Stimulated activated CD8-positive, alpha-beta memory T cell treated with anti-CD3 and anti-CD28 coated beads, Interleukin-12 subunit alpha, Interleukin-12 subunit beta, amount 100 ng/mL, for 4 hours (primary cell): ENCODE results near the gene RGP1.
A peak's percentile ranks its signal among the peaks of the same experiment; 100 is the strongest.

Source experiments
- DNase-seq: peaks from one replicate; pipeline ENCODE4 v3.0.0-alpha.2; 2020; ENCODE audit warnings: low read depth

Gene RGP1

GRCh38 chr9:35723426-35723825 is 25.7 kb upstream of the RGP1 start:
- DNase-seq = no peak

- DNase-seq = no peak
Measured at GRCh38 chr9:35723908-35724307, 25.2 kb upstream of the RGP1 start.

GRCh38 chr9:35725362-35725761 is 23.7 kb upstream of the RGP1 start:
- DNase-seq = no peak

GRCh38 chr9:35726931-35727330 is 22.2 kb upstream of the RGP1 start:
- no peak for DNase-seq

- no peak for DNase-seq
Measured at GRCh38 chr9:35727676-35728040, 21.4 kb upstream of the RGP1 start.

- DNase-seq = no peak
Measured at GRCh38 chr9:35728041-35728971, 20.8 kb upstream of the RGP1 start.

- no peak for DNase-seq
Measured at GRCh38 chr9:35729101-35729500, 20.0 kb upstream of the RGP1 start.

- DNase-seq = no peak
Measured at GRCh38 chr9:35729700-35730485, 19.2 kb upstream of the RGP1 start.

- no peak for DNase-seq
Measured at GRCh38 chr9:35730486-35730854, 18.6 kb upstream of the RGP1 start.

- DNase-seq = no peak
Measured at GRCh38 chr9:35731415-35732184, 17.5 kb upstream of the RGP1 start.

GRCh38 chr9:35732185-35732799 is 16.8 kb upstream of the RGP1 start, which contains the start of the genes CREB3 and TLN1:
Gene CREB3, plus strand, starts transcription at chr9:35732666. Its CDS starts 107 bp downstream, at chr9:35732773.
Gene TLN1, minus strand, starts transcription at chr9:35732195. Its CDS starts 6,501 bp downstream, at chr9:35725694.
- peak; percentile 93 for DNase-seq

GRCh38 chr9:35732800-35733541 is 16.1 kb upstream of the RGP1 start:
- DNase-seq = no peak

GRCh38 chr9:35734096-35734495 is 15.0 kb upstream of the RGP1 start:
- no peak for DNase-seq

GRCh38 chr9:35736201-35736633 is 12.9 kb upstream of the RGP1 start:
- no peak for DNase-seq

GRCh38 chr9:35737143-35737542 is 11.9 kb upstream of the RGP1 start:
- no peak for DNase-seq

GRCh38 chr9:35738186-35738585 is 10.9 kb upstream of the RGP1 start:
- DNase-seq = no peak

GRCh38 chr9:35738924-35739323 is 10.2 kb upstream of the RGP1 start:
- DNase-seq = no peak

GRCh38 chr9:35740243-35740642 is 8.8 kb upstream of the RGP1 start:
- DNase-seq = no peak

GRCh38 chr9:35741740-35742139 is 7.3 kb upstream of the RGP1 start:
- no peak for DNase-seq

- no peak for DNase-seq
Measured at GRCh38 chr9:35743452-35743851, 5.6 kb upstream of the RGP1 start.

- no peak for DNase-seq
Measured at GRCh38 chr9:35743880-35744518, 5.1 kb upstream of the RGP1 start.
